H9 (cell line): ENCODE results near the gene DGKB. TPM values are rescaled to one million over a fixed set of nuclear protein-coding genes. Genes with fewer than 3 reads are reported as not detected.

ENCODE experiments used
- DNase-seq: peaks from one replicate; pipeline ENCODE4 v3.0.0-alpha.2; 2017
- H2AFZ ChIP-seq: one replicate; pipeline ENCODE4 v1.6.1; 2013; ENCODE audit warnings: mild to moderate bottlenecking, low read length, control low read depth, moderate library complexity
- H2AK5ac ChIP-seq: 2 replicates; pipeline ENCODE4 v1.6.1; 2013; ENCODE audit warnings: low read length, control low read depth, mixed read lengths; ENCODE audit not compliant: insufficient read length
- H2BK120ac ChIP-seq: one replicate; pipeline ENCODE4 v1.6.1; 2013; ENCODE audit warnings: low read depth, mild to moderate bottlenecking, low read length, control low read depth, inconsistent platforms; ENCODE audit not compliant: poor library complexity, severe bottlenecking
- H2BK12ac ChIP-seq: 2 replicates; pipeline ENCODE4 v1.6.1; 2013; ENCODE audit warnings: low read length, control low read depth, mixed read lengths, low read depth; ENCODE audit not compliant: insufficient read length
- H2BK15ac ChIP-seq: 2 replicates; pipeline ENCODE4 v1.6.1; 2013; ENCODE audit warnings: low read depth, low read length, control low read depth
- H2BK20ac ChIP-seq: one replicate; pipeline ENCODE4 v1.6.1; 2013; ENCODE audit warnings: low read depth, mild to moderate bottlenecking, low read length, control low read depth, inconsistent platforms; ENCODE audit not compliant: poor library complexity, severe bottlenecking
- H2BK5ac ChIP-seq: 2 replicates; pipeline ENCODE4 v1.6.1; 2013; ENCODE audit warnings: low read length, control low read depth, mixed read lengths; ENCODE audit not compliant: insufficient read length
- H3K14ac ChIP-seq: 2 replicates; pipeline ENCODE4 v1.6.1; 2013; ENCODE audit warnings: low read length, control low read depth; ENCODE audit not compliant: insufficient read depth
- H3K18ac ChIP-seq: 2 replicates; pipeline ENCODE4 v1.6.1; 2013; ENCODE audit warnings: low read depth, mild to moderate bottlenecking, mixed read lengths, low read length, control low read depth; ENCODE audit not compliant: insufficient read length
- H3K23ac ChIP-seq: 2 replicates; pipeline ENCODE4 v1.6.1; 2013; ENCODE audit warnings: low read length, control low read depth, mixed read lengths, low read depth; ENCODE audit not compliant: insufficient read length
- H3K23me2 ChIP-seq: 2 replicates; pipeline ENCODE4 v1.6.1; 2013; ENCODE audit warnings: low read depth, mild to moderate bottlenecking, mixed read lengths, low read length, control low read depth; ENCODE audit not compliant: insufficient read length, poor library complexity, severe bottlenecking
- H3K27ac ChIP-seq: 2 replicates; pipeline ENCODE4 v1.5.1; 2013; ENCODE audit warnings: low read length, control low read depth, mixed read lengths, low read depth; ENCODE audit not compliant: insufficient read length
- H3K27me3 ChIP-seq: 2 replicates; pipeline ENCODE4 v1.6.1; 2013; ENCODE audit warnings: low read length, control low read depth, inconsistent platforms; ENCODE audit not compliant: insufficient read depth
- H3K4ac ChIP-seq: 2 replicates; pipeline ENCODE4 v1.6.1; 2013; ENCODE audit warnings: low read depth, mild to moderate bottlenecking, control low read depth, inconsistent platforms, low read length, moderate library complexity
- H3K4me1 ChIP-seq: 2 replicates; pipeline ENCODE4 v1.6.1; 2013; ENCODE audit warnings: low read length, control low read depth, inconsistent platforms; ENCODE audit not compliant: insufficient read depth
- H3K4me2 ChIP-seq: 2 replicates; pipeline ENCODE4 v1.6.1; 2013; ENCODE audit warnings: low read length, control low read depth, mixed read lengths; ENCODE audit not compliant: insufficient read length, insufficient read depth
- H3K56ac ChIP-seq: 2 replicates; pipeline ENCODE4 v1.6.1; 2013; ENCODE audit warnings: low read depth, mild to moderate bottlenecking, mixed read lengths, low read length, control low read depth; ENCODE audit not compliant: insufficient read length
- H3K79me1 ChIP-seq: 2 replicates; pipeline ENCODE4 v1.6.1; 2013; ENCODE audit warnings: low read depth, mild to moderate bottlenecking, moderate library complexity, low read length, control low read depth, inconsistent platforms; ENCODE audit not compliant: insufficient read depth, poor library complexity, severe bottlenecking
- H3K79me2 ChIP-seq: 2 replicates; pipeline ENCODE4 v1.6.1; 2013; ENCODE audit warnings: low read length, control low read depth, inconsistent platforms; ENCODE audit not compliant: insufficient read depth
- H3K9ac ChIP-seq: 2 replicates; pipeline ENCODE4 v1.6.1; 2013; ENCODE audit warnings: low read length, control low read depth, mixed read lengths; ENCODE audit not compliant: insufficient read length; ENCODE audit errors: extremely low read depth
- H3K9me3 ChIP-seq: one replicate; pipeline ENCODE4 v1.6.1; 2013; ENCODE audit warnings: low read depth, low read length, inconsistent platforms; ENCODE audit not compliant: control insufficient read depth
- H3T11ph ChIP-seq: one replicate; pipeline ENCODE4 v1.6.1; 2013; ENCODE audit warnings: mild to moderate bottlenecking, low read length, control low read depth, inconsistent platforms
- H4K20me1 ChIP-seq: one replicate; pipeline ENCODE4 v1.6.1; 2013; ENCODE audit not compliant: control insufficient read depth, insufficient read length, insufficient read depth
- H4K5ac ChIP-seq: 2 replicates; pipeline ENCODE4 v1.6.1; 2013; ENCODE audit warnings: low read depth, mild to moderate bottlenecking, mixed read lengths, low read length, control low read depth; ENCODE audit not compliant: insufficient read length
- H4K8ac ChIP-seq: replicated peaks from 2 replicates; pipeline ENCODE4 v1.6.1; 2013; ENCODE audit warnings: low read length, control low read depth, mixed read lengths, low read depth; ENCODE audit not compliant: insufficient read length
- H4K91ac ChIP-seq: 2 replicates; pipeline ENCODE4 v1.6.1; 2013; ENCODE audit warnings: low read depth, mild to moderate bottlenecking, moderate library complexity, mixed read lengths, low read length, control low read depth; ENCODE audit not compliant: insufficient read length
- H3K27ac Mint-ChIP-seq, 3 experiments: 2 replicates in 2 of 3; 3 replicates in 1 of 3; pipeline ENCODE4 v1.8.0; 2020 to 2021; ENCODE audit warnings: mixed read lengths in 3 of 3, mild to moderate bottlenecking in 1 of 3, moderate library complexity in 1 of 3
- H3K27me3 Mint-ChIP-seq: 2 replicates; pipeline ENCODE4 v1.8.0; 2021; ENCODE audit warnings: low read depth, mild to moderate bottlenecking, moderate library complexity, mixed read lengths
- H3K36me3 Mint-ChIP-seq, 3 experiments: 2 replicates in 2 of 3; 3 replicates in 1 of 3; pipeline ENCODE4 v1.8.0; 2020 to 2021; ENCODE audit warnings: low read depth in 3 of 3, mixed read lengths in 3 of 3; ENCODE audit not compliant: insufficient read depth in 1 of 3
- H3K4me1 Mint-ChIP-seq, 2 experiments: 2 replicates each; pipeline ENCODE4 v1.8.0; 2020; ENCODE audit warnings: mixed read lengths in 2 of 2
- H3K4me3 Mint-ChIP-seq, 2 experiments: 2 replicates in 1 of 2; 3 replicates in 1 of 2; pipeline ENCODE4 v1.8.0; 2020 to 2021; ENCODE audit warnings: mild to moderate bottlenecking in 2 of 2, mixed read lengths in 2 of 2, moderate library complexity in 1 of 2
- H3K9me3 Mint-ChIP-seq, 2 experiments: 2 replicates in 1 of 2; 3 replicates in 1 of 2; pipeline ENCODE4 v1.8.0; 2020; ENCODE audit warnings: mild to moderate bottlenecking in 2 of 2, mixed read lengths in 2 of 2, moderate library complexity in 1 of 2
- CTCF ChIP-seq: fragments of 200-600 bp; sonication (generic); conservative IDR thresholded peaks from 3 replicates; pipeline ENCODE4 v1.8.0; 2021; ENCODE audit warnings: antibody characterized with exemption, mild to moderate bottlenecking
- WGBS: extraction: QIAGEN DNeasy Blood & Tissue Kit; methylation state at CpG from one replicate; pipeline ENCODE4 v1.1.7; 2013; ENCODE audit warnings: missing lambda C conversion rate, low lambda C conversion rate, mixed read lengths; ENCODE audit not compliant: insufficient read length; ENCODE audit errors: extremely low coverage; 5-methylcytosine and 5-hydroxymethylcytosine counted together
- total RNA-seq: library from RNA; stranded (reverse); gene quantifications from 2 replicates; pipeline ENCODE4 v1.2.1, GENCODE V29; 2021

Gene DGKB
- total RNA-seq, 1 experiment from 2014 or later: 0.26 TPM

GRCh38 chr7:14258441-14258840, 644.1 kb downstream of the DGKB start:
- no peak overlapping the region; a peak in 1 of 7 replicates for H3K27ac Mint-ChIP-seq

More at GRCh38 chr7:14258441-14258840, 644.1 kb downstream of the DGKB start:
- Histone ChIP-seq H3K23me2 (no peaks in the 10 kb centered on the region), H3T11ph (no peak overlapping the region), H3K27ac (no peak overlapping the region), H3K4me2 (no peak overlapping the region), H3K56ac (no peak overlapping the region), H3K9me3 (no peaks in the 10 kb centered on the region), H3K23ac (no peak overlapping the region), H3K9ac (no peak overlapping the region), H4K8ac (no peak overlapping the region), H2BK120ac (no peak overlapping the region), H2AK5ac (no peak overlapping the region), H3K79me1 (no peaks in the 10 kb centered on the region), H3K4ac (no peak overlapping the region), H3K79me2 (no peaks in the 10 kb centered on the region), H3K27me3 (no peaks in the 10 kb centered on the region), H2BK20ac (no peak overlapping the region), H3K4me1 (no peaks in the 10 kb centered on the region), H2AFZ (no peak overlapping the region), H2BK12ac (no peak overlapping the region), H3K18ac (no peak overlapping the region), H3K14ac (no peak overlapping the region), H4K20me1 (no peaks in the 10 kb centered on the region), H2BK15ac (no peak overlapping the region), H4K5ac (no peak overlapping the region), H4K91ac (no peak overlapping the region), H2BK5ac (no peak overlapping the region)
- no peaks in the 10 kb centered on the region for H3K27me3 Mint-ChIP-seq
- H3K36me3 Mint-ChIP-seq: no peaks in the 10 kb centered on the region
- no CpG with 5 or more reads among the region's 2 CpGs for WGBS
- no peak for DNase-seq
- H3K4me1 Mint-ChIP-seq: peaks cover 3% of the 10 kb centered on the region in 2 experiments; a peak in 3 of 4 replicates
- no peaks in the 10 kb centered on the region for H3K9me3 Mint-ChIP-seq
- H3K4me3 Mint-ChIP-seq: no peak overlapping the region
- no peak for TF ChIP-seq CTCF
